Measurements from ENCODE around the gene CTNNA3. TPM values are rescaled to one million over a fixed set of nuclear protein-coding genes. Genes with fewer than 3 reads are reported as not detected.

CTNNA3 gene
- total RNA-seq, 2 donors from 2014 or later: 1.6 TPM; not detected in 1

GRCh38 chr10:66244953-66245352 lies 1451.0 kb downstream of the CTNNA3 start:
- H3K27me3 Mint-ChIP-seq: no peaks in the 10 kb centered on the region
- ATAC-seq (no peak), DNase-seq (no peak)
- no peaks in the 10 kb centered on the region for H3K36me3 Mint-ChIP-seq (ENCODE audit: low read depth)
- H3K9me3 ChIP-seq (ENCODE audit: control insufficient read depth, low read length, poor library complexity, severe bottlenecking): no peaks in the 10 kb centered on the region
- no peak overlapping the region for H3K4me3 Mint-ChIP-seq
- H3K27ac Mint-ChIP-seq: no peak overlapping the region
- H3K4me1 Mint-ChIP-seq: no peaks in the 10 kb centered on the region

GRCh38 chr10:66242885-66243284 lies 1453.1 kb downstream of the CTNNA3 start:
- H3K4me3 Mint-ChIP-seq: no peak overlapping the region

DNA sequence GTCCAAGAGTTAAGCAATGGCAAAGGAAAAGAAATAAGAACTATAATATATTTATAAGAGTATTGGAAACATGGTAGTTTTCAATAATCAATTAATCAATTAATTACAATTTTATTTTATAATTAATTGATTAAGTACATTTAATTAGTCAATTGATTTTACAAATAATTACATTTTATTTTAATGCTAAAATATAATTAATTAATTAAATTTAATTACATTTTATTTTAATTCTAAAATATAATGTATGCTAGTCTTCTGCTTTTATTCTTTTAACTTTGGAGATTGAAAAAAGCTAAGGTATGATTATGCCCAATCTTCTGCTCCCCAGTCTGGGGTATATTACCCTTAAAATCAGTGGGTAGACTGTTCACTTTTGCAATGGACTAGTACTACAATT lies 1456.9 kb downstream of the CTNNA3 start:
- no peak overlapping the region for H3K27ac Mint-ChIP-seq
- H3K4me1 Mint-ChIP-seq: no peaks in the 10 kb centered on the region
- H3K27me3 Mint-ChIP-seq: no peaks in the 10 kb centered on the region
- ATAC-seq (no peak), DNase-seq (no peak)
- no peaks in the 10 kb centered on the region for H3K36me3 Mint-ChIP-seq (ENCODE audit: low read depth)
- H3K9me3 ChIP-seq (ENCODE audit: control insufficient read depth, low read length, poor library complexity, severe bottlenecking): no peaks in the 10 kb centered on the region
- H3K4me3 Mint-ChIP-seq: no peak overlapping the region

More at GRCh38 chr10:66242885-66243284, 1453.1 kb downstream of the CTNNA3 start:
- Mint-ChIP-seq H3K27me3 (no peaks in the 10 kb centered on the region), H3K4me1 (no peaks in the 10 kb centered on the region), H3K27ac (no peak overlapping the region), H3K36me3 (ENCODE audit: low read depth) (no peaks in the 10 kb centered on the region)
- no peaks in the 10 kb centered on the region for H3K9me3 ChIP-seq (ENCODE audit: control insufficient read depth, low read length, poor library complexity, severe bottlenecking)
- ATAC-seq: no peak
- no peak for DNase-seq

DNA sequence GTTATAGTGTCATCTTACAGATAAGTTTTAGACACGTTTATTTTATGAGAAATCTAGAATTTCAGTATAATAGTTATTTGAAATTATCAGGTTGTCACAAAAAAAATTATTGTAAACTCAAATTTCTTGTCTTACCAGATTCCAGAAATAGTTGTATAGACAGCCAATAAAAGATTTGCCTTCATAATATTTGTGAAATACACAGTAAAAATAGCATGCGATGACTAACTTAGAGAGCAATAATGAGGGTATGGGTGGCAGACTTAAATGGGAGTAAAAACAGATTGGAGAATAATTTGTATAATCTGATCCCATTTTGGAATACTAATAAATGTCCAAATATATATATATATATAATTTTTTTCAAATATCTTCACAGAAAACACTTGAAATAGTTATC lies 1457.7 kb downstream of the CTNNA3 start:
- H3K4me1 Mint-ChIP-seq: no peaks in the 10 kb centered on the region
- DNase-seq (no peak), ATAC-seq (no peak)
- no peaks in the 10 kb centered on the region for H3K9me3 ChIP-seq (ENCODE audit: control insufficient read depth, low read length, poor library complexity, severe bottlenecking)
- no peak overlapping the region for H3K4me3 Mint-ChIP-seq
- no peaks in the 10 kb centered on the region for H3K36me3 Mint-ChIP-seq (ENCODE audit: low read depth)
- no peaks in the 10 kb centered on the region for H3K27me3 Mint-ChIP-seq
- no peak overlapping the region for H3K27ac Mint-ChIP-seq

DNA sequence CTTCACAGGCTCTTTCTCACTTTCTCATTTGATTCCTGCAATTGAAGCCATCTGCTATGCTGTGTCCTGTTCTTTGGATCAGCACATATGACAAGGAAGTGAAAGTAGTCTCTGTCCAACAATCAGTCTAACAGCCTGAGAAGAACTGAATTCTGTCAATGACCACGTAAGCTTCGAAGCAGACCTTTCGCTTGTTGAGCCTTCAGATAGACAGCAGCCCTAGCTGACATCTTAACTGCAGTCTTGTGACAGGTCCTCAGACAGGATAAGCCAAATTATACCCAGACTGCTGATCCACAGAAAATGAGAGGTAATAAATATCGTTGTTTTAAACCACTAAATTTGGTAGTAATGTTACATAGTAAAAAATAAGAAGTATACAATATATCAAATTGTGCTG lies 1461.1 kb downstream of the CTNNA3 start:
- Mint-ChIP-seq H3K27me3 (no peaks in the 10 kb centered on the region), H3K4me1 (no peaks in the 10 kb centered on the region), H3K27ac (no peak overlapping the region), H3K4me3 (no peak overlapping the region), H3K36me3 (ENCODE audit: low read depth) (no peaks in the 10 kb centered on the region)
- DNase-seq (no peak), ATAC-seq (no peak)
- no peaks in the 10 kb centered on the region for H3K9me3 ChIP-seq (ENCODE audit: control insufficient read depth, low read length, poor library complexity, severe bottlenecking)

GRCh38 chr10:66228887-66229286 lies 1467.1 kb downstream of the CTNNA3 start:
- H3K4me3 Mint-ChIP-seq: no peak overlapping the region
- DNase-seq (no peak), ATAC-seq (no peak)
- no peaks in the 10 kb centered on the region for H3K27me3 Mint-ChIP-seq
- no peaks in the 10 kb centered on the region for H3K36me3 Mint-ChIP-seq (ENCODE audit: low read depth)
- H3K27ac Mint-ChIP-seq: no peak overlapping the region
- no peaks in the 10 kb centered on the region for H3K9me3 ChIP-seq (ENCODE audit: control insufficient read depth, low read length, poor library complexity, severe bottlenecking)
- no peaks in the 10 kb centered on the region for H3K4me1 Mint-ChIP-seq

DNA sequence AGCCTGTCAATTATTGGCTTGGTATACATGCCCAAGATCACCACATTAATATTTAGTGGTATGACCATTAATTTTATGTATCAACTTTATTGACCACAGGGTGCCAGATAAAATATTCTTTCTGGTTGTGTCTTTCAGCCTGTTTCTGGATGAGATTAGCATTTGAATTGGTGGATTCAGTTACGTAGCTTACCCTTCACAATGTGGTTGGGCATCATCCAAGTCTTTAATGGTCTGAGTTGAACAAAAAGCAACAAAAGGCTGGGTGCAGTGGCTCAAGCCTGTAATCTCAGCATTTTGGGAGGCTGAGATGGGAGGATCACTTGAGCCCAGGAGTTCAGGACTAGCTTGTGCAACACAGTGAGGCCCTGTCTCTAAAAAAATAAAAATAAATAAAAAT lies 1472.3 kb downstream of the CTNNA3 start:
- ATAC-seq: no peak

DNA sequence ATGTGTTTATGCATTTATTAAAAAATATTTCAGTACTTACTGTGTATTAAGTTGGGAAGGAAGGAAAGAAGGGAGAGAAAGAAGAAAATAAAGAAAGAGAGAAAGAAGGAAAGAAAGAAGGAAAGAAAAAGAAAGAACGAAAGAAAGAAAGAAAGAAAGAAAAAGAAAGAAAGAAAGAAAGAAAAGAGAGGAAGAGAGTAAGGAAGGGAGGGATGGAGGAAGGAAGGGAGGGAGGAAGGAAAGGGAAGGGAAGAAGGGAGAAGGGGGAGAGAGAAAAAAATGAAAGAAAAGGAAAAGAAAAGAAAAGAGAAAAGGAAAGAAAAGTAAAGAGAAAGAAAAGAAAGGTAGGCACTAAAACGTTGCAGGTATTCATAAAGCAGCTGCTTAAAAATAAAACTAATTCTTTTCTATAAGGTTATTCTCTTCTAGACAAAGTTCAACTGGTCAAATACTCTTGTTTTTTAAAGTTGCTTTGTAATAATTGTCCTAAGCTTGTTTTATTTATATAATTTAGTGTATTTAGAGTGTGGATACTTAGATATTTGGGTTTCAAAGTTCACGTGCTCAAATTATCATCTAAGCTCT lies 1473.4 kb downstream of the CTNNA3 start:
- no peaks in the 10 kb centered on the region for H3K4me1 Mint-ChIP-seq

More for the DNA sequence above, 1472.3 kb downstream of the CTNNA3 start:
- H3K9me3 ChIP-seq (ENCODE audit: control insufficient read depth, low read length, poor library complexity, severe bottlenecking): no peaks in the 10 kb centered on the region
- no peak overlapping the region for H3K27ac Mint-ChIP-seq
- H3K4me1 Mint-ChIP-seq: no peaks in the 10 kb centered on the region
- H3K27me3 Mint-ChIP-seq: no peaks in the 10 kb centered on the region
- no peaks in the 10 kb centered on the region for H3K36me3 Mint-ChIP-seq (ENCODE audit: low read depth)
- no peak for DNase-seq
- no peak overlapping the region for H3K4me3 Mint-ChIP-seq

DNA sequence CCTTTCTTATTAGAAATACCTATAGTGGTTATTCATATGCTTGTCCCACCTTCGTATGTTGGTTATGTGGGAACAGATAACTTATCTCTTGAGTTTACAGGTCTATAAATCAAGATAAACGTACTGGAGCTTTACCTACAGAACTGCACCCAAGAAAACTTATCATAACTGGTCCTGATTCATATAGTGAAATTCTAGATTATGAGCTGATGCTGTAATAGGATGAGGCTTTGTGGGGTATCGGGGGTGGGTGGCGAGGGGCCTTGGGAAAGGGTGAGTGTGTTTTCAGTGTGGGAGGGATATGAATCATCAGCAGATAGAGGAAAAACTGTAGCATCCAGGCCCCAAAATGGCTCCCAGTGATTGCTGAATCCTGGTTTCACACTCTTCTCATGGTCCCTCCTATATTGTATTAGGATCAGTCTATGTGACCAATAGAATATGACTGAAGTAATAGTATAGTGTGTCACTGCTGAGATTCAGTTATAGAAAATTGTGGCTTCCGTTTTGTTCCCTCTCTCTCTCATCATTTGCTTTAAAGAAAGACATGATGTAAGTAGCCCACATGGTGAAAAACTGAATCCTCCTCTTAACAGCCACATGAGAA lies 1476.9 kb downstream of the CTNNA3 start:
- no peak overlapping the region for H3K4me3 Mint-ChIP-seq
- no peaks in the 10 kb centered on the region for H3K9me3 ChIP-seq (ENCODE audit: control insufficient read depth, low read length, poor library complexity, severe bottlenecking)
- peaks cover 4% of the 10 kb centered on the region for H3K27me3 Mint-ChIP-seq
- no peaks in the 10 kb centered on the region for H3K36me3 Mint-ChIP-seq (ENCODE audit: low read depth)
- no peak overlapping the region for H3K27ac Mint-ChIP-seq
- no peak for ATAC-seq
- DNase-seq: no peak
- no peaks in the 10 kb centered on the region for H3K4me1 Mint-ChIP-seq

More for the DNA sequence above, 1473.4 kb downstream of the CTNNA3 start:
- no peaks in the 10 kb centered on the region for H3K36me3 Mint-ChIP-seq (ENCODE audit: low read depth)
- DNase-seq: no peak
- no peaks in the 10 kb centered on the region for H3K27me3 Mint-ChIP-seq
- no peaks in the 10 kb centered on the region for H3K9me3 ChIP-seq (ENCODE audit: control insufficient read depth, low read length, poor library complexity, severe bottlenecking)
- no peak for ATAC-seq
- no peak overlapping the region for H3K4me3 Mint-ChIP-seq
- H3K27ac Mint-ChIP-seq: no peak overlapping the region

DNA sequence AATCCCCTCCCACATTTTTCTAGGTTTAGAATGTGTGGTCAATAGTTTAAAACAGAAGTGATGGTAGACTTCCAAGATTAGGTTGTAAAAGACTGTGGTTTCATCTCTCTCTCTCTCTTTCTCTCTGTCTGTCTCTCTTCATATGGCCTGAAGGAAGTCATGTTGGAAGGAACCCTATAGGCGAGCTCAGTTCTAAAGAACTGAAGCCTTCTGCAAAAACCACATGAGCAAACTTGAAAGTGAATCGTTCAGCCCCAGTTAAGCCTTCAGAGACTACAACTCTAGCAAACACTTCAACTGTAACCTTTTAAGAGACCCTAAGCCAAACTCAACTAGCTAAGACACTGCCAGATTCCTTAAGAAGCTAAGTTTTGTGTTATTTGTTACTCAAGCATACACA lies 1477.7 kb downstream of the CTNNA3 start:
- DNase-seq (no peak), ATAC-seq (no peak)
- Mint-ChIP-seq H3K27ac (no peak overlapping the region), H3K36me3 (ENCODE audit: low read depth) (no peaks in the 10 kb centered on the region), H3K27me3 (peaks cover 4% of the 10 kb centered on the region), H3K4me3 (no peak overlapping the region), H3K4me1 (no peaks in the 10 kb centered on the region)
- H3K9me3 ChIP-seq (ENCODE audit: control insufficient read depth, low read length, poor library complexity, severe bottlenecking): no peaks in the 10 kb centered on the region

- no peak for ATAC-seq
- H3K36me3 Mint-ChIP-seq (ENCODE audit: low read depth): no peaks in the 10 kb centered on the region
- no peaks in the 10 kb centered on the region for H3K4me1 Mint-ChIP-seq
- no peak for DNase-seq
- H3K9me3 ChIP-seq (ENCODE audit: control insufficient read depth, low read length, poor library complexity, severe bottlenecking): no peaks in the 10 kb centered on the region
- no peak overlapping the region for H3K4me3 Mint-ChIP-seq
- H3K27ac Mint-ChIP-seq: no peak overlapping the region
- peaks cover 4% of the 10 kb centered on the region for H3K27me3 Mint-ChIP-seq
Measured at GRCh38 chr10:66215920-66216319, 1480.1 kb downstream of the CTNNA3 start.

GRCh38 chr10:66214721-66215404 lies 1481.1 kb downstream of the CTNNA3 start:
- peaks cover 4% of the 10 kb centered on the region for H3K27me3 Mint-ChIP-seq
- no peaks in the 10 kb centered on the region for H3K4me1 Mint-ChIP-seq
- no peak for DNase-seq
- H3K27ac Mint-ChIP-seq: no peak overlapping the region
- H3K4me3 Mint-ChIP-seq: no peak overlapping the region
- H3K36me3 Mint-ChIP-seq (ENCODE audit: low read depth): no peaks in the 10 kb centered on the region
- ATAC-seq: no peak
- no peaks in the 10 kb centered on the region for H3K9me3 ChIP-seq (ENCODE audit: control insufficient read depth, low read length, poor library complexity, severe bottlenecking)

DNA sequence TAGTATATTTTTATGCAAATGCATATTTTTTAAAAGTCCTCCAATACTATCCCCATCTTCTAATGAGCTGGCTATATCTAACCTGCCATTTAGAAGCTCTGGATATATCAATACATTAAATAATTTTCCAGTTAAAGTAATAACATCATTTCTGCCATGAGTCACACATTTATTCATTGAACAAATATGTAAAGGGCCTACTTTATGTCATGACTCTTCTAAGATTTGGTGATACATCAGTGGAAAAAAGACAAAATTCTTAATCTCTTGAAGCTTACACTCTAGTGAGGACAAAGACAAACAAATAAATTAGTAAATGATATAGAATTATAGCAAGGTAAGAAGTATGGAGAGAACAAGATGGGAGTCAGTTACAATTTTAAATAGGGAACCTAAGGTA lies 1487.0 kb downstream of the CTNNA3 start:
- Mint-ChIP-seq H3K36me3 (ENCODE audit: low read depth) (no peaks in the 10 kb centered on the region), H3K27ac (no peak overlapping the region), H3K27me3 (peaks cover 7% of the 10 kb centered on the region), H3K4me1 (no peaks in the 10 kb centered on the region), H3K4me3 (no peak overlapping the region)
- no peaks in the 10 kb centered on the region for H3K9me3 ChIP-seq (ENCODE audit: control insufficient read depth, low read length, poor library complexity, severe bottlenecking)
- DNase-seq: no peak
- no peak for ATAC-seq

DNA sequence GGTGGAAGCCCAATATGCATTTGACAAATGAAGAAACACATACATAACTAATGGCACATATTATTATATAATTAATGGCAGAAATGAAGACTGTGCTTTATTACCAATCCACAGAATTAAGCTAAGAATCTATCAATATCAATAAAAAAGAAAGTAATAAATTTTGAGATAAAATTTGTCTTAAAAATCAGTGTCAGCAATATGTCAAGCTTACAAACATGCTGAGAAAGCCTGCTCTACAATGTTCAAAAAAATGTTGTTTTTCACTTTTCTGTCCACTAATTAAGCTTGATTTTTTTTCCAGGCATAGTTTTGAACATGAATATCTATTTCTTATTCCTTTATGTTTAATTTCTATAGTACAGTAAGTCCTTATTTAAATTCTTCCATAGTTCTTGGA lies 1491.2 kb downstream of the CTNNA3 start:
- Mint-ChIP-seq H3K27ac (no peak overlapping the region), H3K4me3 (no peak overlapping the region), H3K4me1 (no peaks in the 10 kb centered on the region), H3K27me3 (peaks cover 8% of the 10 kb centered on the region), H3K36me3 (ENCODE audit: low read depth) (no peaks in the 10 kb centered on the region)
- DNase-seq (no peak), ATAC-seq (no peak)
- no peaks in the 10 kb centered on the region for H3K9me3 ChIP-seq (ENCODE audit: control insufficient read depth, low read length, poor library complexity, severe bottlenecking)

Data from T-helper 17 cell (primary cell).